GM19239 (cell line): ENCODE results near the gene DGKI.

Source experiments
- DNase-seq: peaks from one replicate; pipeline ENCODE4 v3.0.0; 2011; ENCODE audit warnings: low spot score; ENCODE audit not compliant: insufficient read length
- FAIRE-seq: peaks from 2 replicates; lab custom pipeline; 2011; peaks lifted over from hg19 to GRCh38; lab: Jason Lieb, UNC

The DGKI gene

GRCh38 chr7:137846827-137847567 lies at the start of gene DGKI:
TSS of gene DGKI (minus strand) at chr7:137846974.
- no peak for FAIRE-seq
- DNase-seq = peak; percentile 43

DNA sequence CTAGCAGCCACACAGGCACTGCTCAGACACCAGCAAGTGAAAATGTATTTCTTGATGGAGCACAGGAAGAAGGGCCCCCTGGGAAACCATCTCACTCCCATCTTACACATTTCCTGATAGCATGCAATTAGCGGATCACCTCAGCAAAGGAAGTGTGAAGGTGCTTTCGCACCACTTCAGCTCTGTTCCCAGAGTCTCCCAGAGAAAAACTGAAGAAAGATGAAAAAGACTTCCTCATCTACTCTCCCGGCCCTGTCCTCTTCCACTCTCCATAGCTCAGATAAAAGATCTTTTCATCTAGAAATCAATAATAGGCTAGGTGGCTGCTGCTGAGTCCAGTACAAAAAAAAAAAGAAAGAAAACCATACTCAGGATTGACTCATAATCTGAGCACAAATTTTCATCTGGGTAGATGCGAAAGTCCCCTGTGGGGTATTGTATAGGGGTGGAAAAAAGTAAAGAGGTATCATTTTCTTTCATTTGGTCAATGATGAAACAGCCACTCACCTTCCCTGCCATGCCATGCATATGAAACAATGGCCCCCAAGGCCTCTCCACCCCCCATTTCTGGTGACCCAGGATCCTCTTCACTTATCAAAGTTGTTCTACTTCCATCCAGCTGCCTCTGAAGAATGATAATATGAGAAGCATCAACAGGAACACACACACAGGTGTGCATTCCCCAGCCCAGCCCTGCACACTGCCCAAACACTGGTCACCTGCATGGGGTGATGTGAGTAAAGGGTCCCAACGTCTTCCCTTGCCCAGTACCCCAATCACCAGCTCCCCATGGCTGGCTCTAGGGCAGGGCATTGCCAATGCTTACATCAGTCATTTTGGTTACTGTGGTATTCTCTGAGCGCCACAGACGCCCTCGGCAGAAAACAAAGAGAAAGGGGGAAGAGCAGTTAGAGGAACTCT lies 48.8 kb upstream of the DGKI start:
- DNase-seq (no peak), FAIRE-seq (peak; percentile 40)

GRCh38 chr7:137893143-137893742 lies 46.5 kb upstream of the DGKI start:
- FAIRE-seq = no peak

DNA sequence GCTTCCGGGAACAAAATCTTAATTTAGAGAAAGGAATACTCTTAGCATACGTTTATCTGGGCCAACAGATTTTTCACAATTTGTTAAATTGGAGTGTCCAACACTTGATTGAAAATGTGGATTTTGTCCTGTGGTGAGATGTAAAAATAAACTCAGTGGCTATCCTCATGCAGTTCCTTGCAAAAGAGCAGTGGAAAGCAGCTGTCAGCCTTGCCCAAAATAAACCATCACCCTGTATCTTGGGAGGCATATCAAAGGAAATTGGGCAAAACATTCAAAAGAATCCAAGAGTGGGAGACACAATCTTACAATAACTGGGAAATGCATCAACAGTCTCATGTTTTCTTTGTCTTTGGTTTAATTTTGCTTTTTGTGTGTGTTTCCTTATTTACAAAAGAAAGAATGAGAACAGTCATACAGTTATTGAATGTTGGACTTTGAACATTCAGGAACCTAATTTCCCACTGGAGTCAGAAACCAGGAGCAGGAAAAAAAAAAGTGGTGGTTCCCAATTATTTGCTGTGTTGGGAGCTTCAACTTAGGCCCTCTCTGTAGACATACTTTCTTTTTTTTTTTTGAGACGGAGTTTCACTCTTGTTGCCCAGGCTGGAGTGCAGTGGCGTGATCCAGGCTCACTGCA lies 44.4 kb upstream of the DGKI start:
- no peak for DNase-seq
- no peak for FAIRE-seq

More at GRCh38 chr7:137893143-137893742, 46.5 kb upstream of the DGKI start:
- DNase-seq = no peak

DNA sequence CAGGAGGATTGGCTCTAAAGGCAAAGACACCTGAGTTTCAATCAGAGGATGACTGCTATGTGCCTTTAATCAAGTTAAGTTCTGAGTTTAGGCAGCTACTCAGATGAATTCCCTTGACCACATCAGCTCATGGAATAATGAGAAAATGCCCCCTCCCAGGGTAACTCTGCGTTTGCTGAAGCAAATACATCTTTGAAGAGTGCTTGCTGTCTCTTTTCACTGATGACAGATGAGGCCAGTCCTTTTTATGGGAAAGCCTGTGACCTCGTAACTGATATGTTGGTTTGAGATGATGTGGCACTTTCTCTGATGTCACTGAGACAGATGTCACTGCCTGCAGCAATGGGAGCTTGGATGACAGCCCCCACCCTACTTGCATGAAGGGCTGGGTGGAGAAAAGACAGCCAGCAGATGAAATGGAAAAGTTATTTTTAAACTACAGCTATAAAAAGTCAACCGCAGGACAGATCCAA lies 43.7 kb upstream of the DGKI start:
- FAIRE-seq (no peak), DNase-seq (no peak)

- DNase-seq (no peak), FAIRE-seq (no peak)
Measured at GRCh38 chr7:137888241-137888640, 41.5 kb upstream of the DGKI start.

- FAIRE-seq (no peak), DNase-seq (no peak)
Measured at GRCh38 chr7:137886746-137887145, 40.0 kb upstream of the DGKI start.

GRCh38 chr7:137886281-137886680 lies 39.5 kb upstream of the DGKI start:
- DNase-seq = no peak
- no peak for FAIRE-seq

DNA sequence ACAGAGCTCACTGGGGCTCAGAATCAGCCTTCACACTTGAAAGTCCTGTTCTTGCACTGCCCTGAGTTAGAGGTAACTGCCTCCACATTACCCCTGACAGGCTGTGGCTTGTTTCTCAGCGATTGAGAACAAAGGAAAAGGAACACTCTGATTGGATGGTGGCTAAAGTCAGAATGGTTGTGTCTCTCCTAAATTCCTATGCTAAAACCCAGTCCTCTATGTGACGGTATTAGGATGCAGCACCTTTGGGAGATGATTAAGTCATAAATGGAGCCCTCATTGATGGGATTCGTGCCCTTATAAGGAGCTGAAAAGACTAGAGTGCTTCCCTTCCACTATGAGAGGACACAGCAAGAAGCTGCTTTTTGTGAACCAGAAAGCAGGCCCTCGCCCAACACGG lies 38.9 kb upstream of the DGKI start:
- FAIRE-seq = no peak
- no peak for DNase-seq

GRCh38 chr7:137882806-137883205 lies 36.0 kb upstream of the DGKI start:
- DNase-seq (no peak), FAIRE-seq (no peak)

GRCh38 chr7:137882261-137882668 lies 35.5 kb upstream of the DGKI start:
- DNase-seq = no peak

GRCh38 chr7:137881607-137882260 lies 35.0 kb upstream of the DGKI start:
- no peak for FAIRE-seq

More at GRCh38 chr7:137882261-137882668, 35.5 kb upstream of the DGKI start:
- FAIRE-seq = no peak

DNA sequence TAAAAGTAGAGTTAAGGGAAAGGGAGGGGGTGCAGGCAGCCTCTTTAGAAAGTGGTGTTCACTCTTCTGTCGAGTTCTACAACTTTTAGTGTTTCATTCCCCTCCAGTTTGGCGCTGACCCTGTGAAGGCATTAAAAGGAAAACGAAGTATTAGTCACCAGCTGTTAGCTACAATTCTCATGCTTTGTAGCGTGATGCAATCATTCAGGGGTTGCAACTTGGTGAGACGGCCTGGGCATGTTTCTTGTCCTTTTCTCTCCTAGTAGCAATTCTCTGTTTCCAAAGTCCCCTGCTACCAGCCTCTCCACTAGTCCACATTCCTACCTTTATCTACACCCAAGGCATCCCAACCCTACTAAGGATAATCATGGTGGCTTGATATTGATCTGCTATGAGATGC lies 33.7 kb upstream of the DGKI start:
- DNase-seq (no peak), FAIRE-seq (no peak)

More at GRCh38 chr7:137881607-137882260, 35.0 kb upstream of the DGKI start:
- DNase-seq = no peak

DNA sequence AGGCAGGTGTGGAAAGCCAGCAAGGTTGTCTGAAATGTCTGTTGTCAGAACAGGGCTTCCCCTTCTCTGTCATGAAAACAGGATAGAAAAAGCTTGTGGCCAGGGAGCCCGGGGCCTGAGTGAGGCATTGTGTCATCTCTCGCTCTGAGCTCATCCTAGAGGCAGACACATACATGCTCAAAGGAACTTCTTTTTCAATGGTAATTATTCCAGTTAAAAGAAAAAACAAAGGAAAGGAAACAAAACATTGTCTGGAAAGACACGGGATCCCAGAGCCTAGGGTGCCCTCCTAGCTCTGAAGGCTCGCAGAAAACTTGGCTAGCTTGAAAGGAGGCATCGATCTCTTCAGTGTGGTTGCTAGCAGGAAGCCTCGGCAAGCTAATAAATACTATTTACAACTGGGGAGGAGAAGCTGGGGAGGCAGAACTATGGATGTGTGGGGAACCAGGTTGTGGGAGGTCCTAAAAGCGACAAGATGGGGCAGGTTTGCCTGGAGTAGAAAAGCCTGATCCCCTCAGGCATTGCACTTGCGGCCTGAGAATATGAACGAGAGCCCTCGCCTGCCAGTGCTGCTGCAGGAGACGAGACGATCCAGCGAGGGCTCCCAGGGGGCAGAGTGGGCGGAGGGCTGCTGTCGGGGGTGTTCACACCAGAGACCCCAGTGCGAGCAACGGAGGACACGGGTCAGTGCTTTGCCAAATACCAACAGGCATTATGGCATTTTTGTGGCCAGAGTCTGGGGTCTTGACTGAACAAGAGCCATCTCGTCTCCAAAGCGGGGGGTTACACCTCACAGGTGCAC lies 32.8 kb upstream of the DGKI start:
- DNase-seq (no peak), FAIRE-seq (no peak)

DNA sequence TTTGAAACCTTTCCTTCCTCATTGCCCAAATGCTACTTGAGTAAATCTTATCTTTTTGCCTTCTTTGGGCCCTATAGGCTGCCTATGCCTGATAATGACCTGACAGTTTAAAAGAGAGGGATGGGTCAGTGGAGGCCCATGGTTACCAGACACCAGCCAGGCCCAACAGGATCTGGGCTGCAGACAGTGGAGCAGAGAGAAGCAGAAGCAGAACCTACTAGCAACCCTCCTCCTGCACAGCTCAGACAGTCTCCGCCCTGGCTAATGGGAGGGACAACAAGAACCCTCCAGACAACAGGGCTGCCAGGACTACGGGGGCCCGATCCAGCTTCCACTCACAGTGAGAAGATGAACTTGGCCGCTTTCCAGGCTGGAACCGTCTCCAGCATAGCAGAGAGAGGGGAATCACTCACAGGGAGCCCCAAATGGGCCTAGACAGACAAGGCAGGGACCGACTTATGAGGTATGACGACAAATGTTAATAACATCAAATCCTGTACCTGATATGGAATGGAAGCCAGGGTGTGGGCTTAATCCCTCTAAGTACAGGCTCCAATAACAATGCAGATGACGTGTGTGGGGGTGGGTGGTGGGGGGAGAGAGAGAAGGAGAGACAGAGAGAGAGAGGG lies 31.7 kb upstream of the DGKI start:
- no peak for DNase-seq
- FAIRE-seq = no peak

DNA sequence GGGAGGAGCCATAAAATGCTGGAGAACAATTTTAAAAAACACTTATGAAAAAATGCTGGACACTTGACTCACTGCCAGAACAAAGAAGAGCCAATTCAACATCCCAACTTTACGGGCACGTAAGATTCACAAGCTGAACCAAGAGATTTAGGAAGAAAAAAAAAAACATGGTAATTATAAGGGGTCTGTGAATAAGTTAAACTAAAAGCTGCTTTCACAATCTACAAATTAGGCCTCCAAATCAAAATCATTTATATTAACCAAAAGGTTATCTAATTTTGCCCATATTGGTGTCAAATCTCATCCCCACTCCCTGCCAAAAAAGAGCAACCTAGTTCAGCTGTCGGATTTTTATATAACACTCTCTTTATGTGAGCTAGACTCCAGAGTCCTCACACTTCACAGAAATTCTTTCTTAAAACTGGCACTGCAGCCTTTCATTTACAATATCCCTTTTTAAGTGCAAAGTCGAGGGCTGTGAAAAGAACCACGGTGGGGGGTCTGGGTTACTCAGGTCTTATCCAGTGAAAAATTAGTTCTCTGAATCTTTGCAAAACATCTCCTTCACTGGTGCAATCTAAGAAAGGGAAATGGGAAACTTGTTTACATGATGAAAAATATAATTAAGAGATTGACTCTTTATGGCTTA lies 30.4 kb upstream of the DGKI start:
- FAIRE-seq (no peak), DNase-seq (no peak)

DNA sequence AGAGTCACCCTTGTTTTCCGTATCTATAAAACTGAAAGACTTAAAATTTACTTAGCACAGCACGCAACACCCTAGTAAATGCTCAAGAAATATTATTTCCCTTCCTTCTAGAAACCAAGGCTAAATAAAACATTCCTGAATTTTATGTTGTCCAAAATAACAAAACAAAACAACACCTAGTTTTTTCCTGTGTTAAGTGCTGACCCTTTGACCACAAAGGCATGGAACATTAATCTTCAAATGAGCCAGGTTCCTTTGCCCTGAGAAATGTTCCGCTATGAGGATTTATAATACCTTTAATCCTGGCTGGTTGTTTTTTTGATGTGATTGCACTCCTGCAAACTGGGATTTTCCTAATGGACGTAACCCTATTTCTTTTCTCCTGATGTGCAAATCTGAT lies 29.0 kb upstream of the DGKI start:
- FAIRE-seq = no peak

More for the DNA sequence above, 29.0 kb upstream of the DGKI start:
- DNase-seq = no peak
